ENCODE measurements around the gene GALNT2.

The GALNT2 gene

DNA sequence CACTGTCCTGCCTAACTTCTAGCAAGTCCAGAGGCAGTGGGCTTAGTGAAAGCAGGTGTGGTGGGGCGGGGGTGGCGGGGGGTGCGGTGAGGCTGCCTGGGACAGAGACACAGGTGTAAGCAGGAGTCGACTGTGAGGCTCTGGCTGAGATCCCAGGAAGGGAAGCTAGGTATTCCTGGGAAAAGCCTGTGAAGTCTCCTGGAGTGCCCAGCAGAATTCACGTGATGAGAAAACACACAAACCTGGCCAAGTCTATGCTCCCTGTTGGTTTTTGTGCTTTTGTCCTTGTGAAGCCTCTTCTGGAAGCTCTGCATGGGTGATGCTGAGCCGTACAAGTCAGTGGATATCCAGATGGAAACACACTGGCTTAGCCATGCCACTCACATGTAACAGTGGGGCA, 5.3 kb downstream of the GALNT2 start:
- Histone ChIP-seq H3K18ac (ENCODE audit: low read length) (no peak overlapping the region), H3K4ac (ENCODE audit: low read length) (no peak overlapping the region), H3K36me3 (replicated peaks in 1 of 2; ENCODE audit: control insufficient read depth in 2 of 2, insufficient read depth in 2 of 2, low read length in 2 of 2) (no peaks in the 10 kb centered on the region), H3K4me1 (ENCODE audit: control insufficient read depth in 2 of 2, insufficient read depth in 1 of 2, low read depth in 1 of 2, low read length in 2 of 2) (peaks cover 11 to 12% of the 10 kb centered on the region in 2 donors), H3K9me3 (replicated peaks in 1 of 2; ENCODE audit: control insufficient read depth in 2 of 2, insufficient read depth in 1 of 2, low read depth in 1 of 2, low read length in 2 of 2) (no peaks in the 10 kb centered on the region), H3K9ac (ENCODE audit: low read depth, low read length, poor library complexity) (no peak overlapping the region), H4K91ac (ENCODE audit: low read depth, low read length, poor library complexity) (no peak overlapping the region), H2AFZ (ENCODE audit: low read length) (no peak overlapping the region), H3K4me2 (ENCODE audit: insufficient read depth, low read length, poor library complexity, severe bottlenecking) (no peak overlapping the region), H2BK120ac (ENCODE audit: low read depth, low read length) (no peak overlapping the region), H3K27me3 (ENCODE audit: control insufficient read depth in 3 of 3, insufficient read depth in 3 of 3, low read depth in 1 of 3, low read length in 3 of 3) (no peaks in the 10 kb centered on the region), H3K79me1 (ENCODE audit: low read depth, low read length) (peaks cover 9% of the 10 kb centered on the region), H3K4me3 (ENCODE audit: low read length in 2 of 2) (no peak overlapping the region), H4K8ac (ENCODE audit: low read depth, low read length) (no peak overlapping the region), H3K14ac (ENCODE audit: low read length) (no peak overlapping the region), H2BK5ac (ENCODE audit: low read length) (no peak overlapping the region), H2AK5ac (ENCODE audit: low read depth, low read length) (no peak overlapping the region), H2BK15ac (ENCODE audit: low read length) (no peak overlapping the region), H3K23ac (ENCODE audit: low read depth, low read length, poor library complexity) (no peak overlapping the region), H2BK12ac (ENCODE audit: low read length) (no peak overlapping the region), H3K27ac (replicated peaks; ENCODE audit: low read length) (no peak overlapping the region)
- no peak for DNase-seq (ENCODE audit: low spot score)
- WGBS, 2 donors (ENCODE audit: extremely low coverage in 2 of 2, insufficient read length in 2 of 2, insufficient replicate concordance in 1 of 2) = no CpG with 5 or more reads among the region's 6 CpGs

- Histone ChIP-seq H3K4me2 (ENCODE audit: insufficient read depth, low read length, poor library complexity, severe bottlenecking) (no peak overlapping the region), H3K23ac (ENCODE audit: low read depth, low read length, poor library complexity) (no peak overlapping the region), H3K18ac (ENCODE audit: low read length) (no peak overlapping the region), H3K4me3 (ENCODE audit: low read length in 2 of 2) (no peak overlapping the region), H3K4ac (ENCODE audit: low read length) (no peak overlapping the region), H3K79me1 (ENCODE audit: low read depth, low read length) (peaks cover 9% of the 10 kb centered on the region), H2AFZ (ENCODE audit: low read length) (no peak overlapping the region), H2BK120ac (ENCODE audit: low read depth, low read length) (no peak overlapping the region), H3K9me3 (replicated peaks in 1 of 2; ENCODE audit: control insufficient read depth in 2 of 2, insufficient read depth in 1 of 2, low read depth in 1 of 2, low read length in 2 of 2) (no peaks in the 10 kb centered on the region), H2BK5ac (ENCODE audit: low read length) (no peak overlapping the region), H2BK12ac (ENCODE audit: low read length) (no peak overlapping the region), H3K9ac (ENCODE audit: low read depth, low read length, poor library complexity) (no peak overlapping the region), H2AK5ac (ENCODE audit: low read depth, low read length) (no peak overlapping the region), H3K27me3 (ENCODE audit: control insufficient read depth in 3 of 3, insufficient read depth in 3 of 3, low read depth in 1 of 3, low read length in 3 of 3) (no peaks in the 10 kb centered on the region), H3K27ac (replicated peaks; ENCODE audit: low read length) (no peak overlapping the region), H3K36me3 (replicated peaks in 1 of 2; ENCODE audit: control insufficient read depth in 2 of 2, insufficient read depth in 2 of 2, low read length in 2 of 2) (no peaks in the 10 kb centered on the region), H4K91ac (ENCODE audit: low read depth, low read length, poor library complexity) (no peak overlapping the region), H3K4me1 (ENCODE audit: control insufficient read depth in 2 of 2, insufficient read depth in 1 of 2, low read depth in 1 of 2, low read length in 2 of 2) (peaks cover 12 to 13% of the 10 kb centered on the region in 2 donors), H3K14ac (ENCODE audit: low read length) (no peak overlapping the region), H2BK15ac (ENCODE audit: low read length) (no peak overlapping the region), H4K8ac (ENCODE audit: low read depth, low read length) (no peak overlapping the region)
- WGBS, 2 donors (ENCODE audit: extremely low coverage in 2 of 2, insufficient read length in 2 of 2, insufficient replicate concordance in 1 of 2) = no CpG with 5 or more reads among the region's 1 CpG
- DNase-seq (ENCODE audit: low spot score) = no peak
These were observed 5.8 kb downstream of the GALNT2 start for GRCh38 chr1:230072866-230073265.

- Histone ChIP-seq H3K27ac (replicated peaks; ENCODE audit: low read length) (no peak overlapping the region), H3K9ac (ENCODE audit: low read depth, low read length, poor library complexity) (no peak overlapping the region), H2BK5ac (ENCODE audit: low read length) (no peak overlapping the region), H3K27me3 (ENCODE audit: control insufficient read depth in 3 of 3, insufficient read depth in 3 of 3, low read depth in 1 of 3, low read length in 3 of 3) (no peaks in the 10 kb centered on the region), H3K4me3 (ENCODE audit: low read length in 2 of 2) (no peak overlapping the region), H3K23ac (ENCODE audit: low read depth, low read length, poor library complexity) (no peak overlapping the region), H3K36me3 (replicated peaks in 1 of 2; ENCODE audit: control insufficient read depth in 2 of 2, insufficient read depth in 2 of 2, low read length in 2 of 2) (no peaks in the 10 kb centered on the region), H3K9me3 (replicated peaks in 1 of 2; ENCODE audit: control insufficient read depth in 2 of 2, insufficient read depth in 1 of 2, low read depth in 1 of 2, low read length in 2 of 2) (no peaks in the 10 kb centered on the region), H2BK12ac (ENCODE audit: low read length) (no peak overlapping the region), H3K4ac (ENCODE audit: low read length) (no peak overlapping the region), H2AFZ (ENCODE audit: low read length) (no peak overlapping the region), H2BK15ac (ENCODE audit: low read length) (no peak overlapping the region), H3K18ac (ENCODE audit: low read length) (no peak overlapping the region), H2AK5ac (ENCODE audit: low read depth, low read length) (no peak overlapping the region), H3K79me1 (ENCODE audit: low read depth, low read length) (peaks cover 9% of the 10 kb centered on the region), H3K14ac (ENCODE audit: low read length) (no peak overlapping the region), H3K4me2 (ENCODE audit: insufficient read depth, low read length, poor library complexity, severe bottlenecking) (no peak overlapping the region), H4K8ac (ENCODE audit: low read depth, low read length) (no peak overlapping the region), H3K4me1 (ENCODE audit: control insufficient read depth in 2 of 2, insufficient read depth in 1 of 2, low read depth in 1 of 2, low read length in 2 of 2) (peaks cover 9 to 11% of the 10 kb centered on the region in 2 donors), H4K91ac (ENCODE audit: low read depth, low read length, poor library complexity) (no peak overlapping the region), H2BK120ac (ENCODE audit: low read depth, low read length) (no peak overlapping the region)
- no peak for DNase-seq (ENCODE audit: low spot score)
- no CpG with 5 or more reads among the region's 4 CpGs for WGBS, 2 donors (ENCODE audit: extremely low coverage in 2 of 2, insufficient read length in 2 of 2, insufficient replicate concordance in 1 of 2)
These were observed 6.5 kb downstream of the GALNT2 start for GRCh38 chr1:230073371-230074035.

- Histone ChIP-seq H3K4ac (ENCODE audit: low read length) (no peak overlapping the region), H3K4me3 (ENCODE audit: low read length in 2 of 2) (no peak overlapping the region), H2AFZ (ENCODE audit: low read length) (no peak overlapping the region), H3K18ac (ENCODE audit: low read length) (no peak overlapping the region), H3K27me3 (ENCODE audit: control insufficient read depth in 3 of 3, insufficient read depth in 3 of 3, low read depth in 1 of 3, low read length in 3 of 3) (no peaks in the 10 kb centered on the region), H3K9me3 (replicated peaks in 1 of 2; ENCODE audit: control insufficient read depth in 2 of 2, insufficient read depth in 1 of 2, low read depth in 1 of 2, low read length in 2 of 2) (no peaks in the 10 kb centered on the region), H3K79me1 (ENCODE audit: low read depth, low read length) (peaks cover 9% of the 10 kb centered on the region), H3K9ac (ENCODE audit: low read depth, low read length, poor library complexity) (no peak overlapping the region), H2BK120ac (ENCODE audit: low read depth, low read length) (no peak overlapping the region), H2BK5ac (ENCODE audit: low read length) (no peak overlapping the region), H3K14ac (ENCODE audit: low read length) (no peak overlapping the region), H4K8ac (ENCODE audit: low read depth, low read length) (no peak overlapping the region), H3K36me3 (replicated peaks in 1 of 2; ENCODE audit: control insufficient read depth in 2 of 2, insufficient read depth in 2 of 2, low read length in 2 of 2) (no peaks in the 10 kb centered on the region), H4K91ac (ENCODE audit: low read depth, low read length, poor library complexity) (no peak overlapping the region), H3K4me2 (ENCODE audit: insufficient read depth, low read length, poor library complexity, severe bottlenecking) (no peak overlapping the region), H3K4me1 (ENCODE audit: control insufficient read depth in 2 of 2, insufficient read depth in 1 of 2, low read depth in 1 of 2, low read length in 2 of 2) (peaks cover 8 to 11% of the 10 kb centered on the region in 2 donors), H3K27ac (replicated peaks; ENCODE audit: low read length) (no peak overlapping the region), H2AK5ac (ENCODE audit: low read depth, low read length) (no peak overlapping the region), H2BK15ac (ENCODE audit: low read length) (no peak overlapping the region), H2BK12ac (ENCODE audit: low read length) (no peak overlapping the region), H3K23ac (ENCODE audit: low read depth, low read length, poor library complexity) (no peak overlapping the region)
- no CpG with 5 or more reads among the region's 4 CpGs for WGBS, 2 donors (ENCODE audit: extremely low coverage in 2 of 2, insufficient read length in 2 of 2, insufficient replicate concordance in 1 of 2)
- no peak for DNase-seq (ENCODE audit: low spot score)
These were observed 7.2 kb downstream of the GALNT2 start for GRCh38 chr1:230074270-230074669.

Measured in neuronal stem cell (in vitro differentiated cells).